Epithelial cell of proximal tubule (primary cell): ENCODE results near the gene RASGEF1C. TPM values are rescaled to one million over a fixed set of nuclear protein-coding genes. Genes with fewer than 3 reads are reported as not detected.

Experiments
- DNase-seq: peaks from one replicate; pipeline ENCODE4 v3.0.0-alpha.2; 2011; ENCODE audit warnings: low read depth
- H3K4me3 ChIP-seq: 2 replicates; pipeline ENCODE4 v1.5.1; 2011; ENCODE audit warnings: low read depth, mild to moderate bottlenecking, low read length
- total RNA-seq: library from RNA; depleted of rRNA; stranded (reverse); fragments of >200 nt; gene quantifications from 2 replicates; pipeline ENCODE4 v1.2.3, GENCODE V29; 2015
- TF ChIP-seq, protein P1 (sequence below): conservative IDR thresholded peaks from 2 replicates; pipeline ENCODE4 v1.5.1; 2012; ENCODE audit warnings: low read depth, mild to moderate bottlenecking, low read length

RASGEF1C gene
- total RNA-seq, 1 donor from 2014 or later: not detected

DNA sequence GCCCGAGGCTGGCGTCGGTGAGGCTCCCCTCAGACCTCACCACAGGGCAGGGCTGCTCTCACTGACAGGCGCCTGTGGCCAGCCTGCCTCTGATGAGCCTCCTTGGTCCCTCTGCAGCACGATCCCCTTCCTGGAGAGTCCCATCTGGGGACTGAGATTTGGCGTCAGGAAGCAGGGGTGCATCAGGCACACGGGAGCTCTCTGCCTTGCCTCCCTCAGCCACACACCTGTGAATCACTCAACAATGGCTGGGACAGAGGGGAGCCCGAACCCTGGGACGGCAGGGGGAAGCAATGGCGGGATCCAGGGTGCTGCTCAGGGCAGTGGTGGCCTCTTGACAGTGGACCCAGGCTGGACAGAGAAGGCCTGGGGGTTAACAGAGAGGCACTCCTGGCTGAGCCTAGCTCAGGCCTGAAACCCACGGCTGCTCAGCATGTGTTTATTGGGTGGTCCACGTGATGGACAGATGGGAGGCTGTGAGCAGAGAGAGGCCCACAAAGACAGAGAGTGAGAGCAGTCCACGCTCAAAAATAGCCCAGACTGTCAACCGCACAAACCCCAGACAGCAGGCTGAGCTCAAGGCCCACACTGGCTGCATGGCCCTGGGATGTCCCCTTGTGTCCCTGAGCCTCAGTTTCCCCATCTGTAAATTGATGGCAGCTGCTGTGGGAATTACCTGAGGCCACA lies 11.9 kb downstream of the RASGEF1C start:
- TF ChIP-seq, protein P1, sequence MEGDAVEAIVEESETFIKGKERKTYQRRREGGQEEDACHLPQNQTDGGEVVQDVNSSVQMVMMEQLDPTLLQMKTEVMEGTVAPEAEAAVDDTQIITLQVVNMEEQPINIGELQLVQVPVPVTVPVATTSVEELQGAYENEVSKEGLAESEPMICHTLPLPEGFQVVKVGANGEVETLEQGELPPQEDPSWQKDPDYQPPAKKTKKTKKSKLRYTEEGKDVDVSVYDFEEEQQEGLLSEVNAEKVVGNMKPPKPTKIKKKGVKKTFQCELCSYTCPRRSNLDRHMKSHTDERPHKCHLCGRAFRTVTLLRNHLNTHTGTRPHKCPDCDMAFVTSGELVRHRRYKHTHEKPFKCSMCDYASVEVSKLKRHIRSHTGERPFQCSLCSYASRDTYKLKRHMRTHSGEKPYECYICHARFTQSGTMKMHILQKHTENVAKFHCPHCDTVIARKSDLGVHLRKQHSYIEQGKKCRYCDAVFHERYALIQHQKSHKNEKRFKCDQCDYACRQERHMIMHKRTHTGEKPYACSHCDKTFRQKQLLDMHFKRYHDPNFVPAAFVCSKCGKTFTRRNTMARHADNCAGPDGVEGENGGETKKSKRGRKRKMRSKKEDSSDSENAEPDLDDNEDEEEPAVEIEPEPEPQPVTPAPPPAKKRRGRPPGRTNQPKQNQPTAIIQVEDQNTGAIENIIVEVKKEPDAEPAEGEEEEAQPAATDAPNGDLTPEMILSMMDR: no peak
- H3K4me3 ChIP-seq: no peak overlapping the region
- DNase-seq: no peak

DNA sequence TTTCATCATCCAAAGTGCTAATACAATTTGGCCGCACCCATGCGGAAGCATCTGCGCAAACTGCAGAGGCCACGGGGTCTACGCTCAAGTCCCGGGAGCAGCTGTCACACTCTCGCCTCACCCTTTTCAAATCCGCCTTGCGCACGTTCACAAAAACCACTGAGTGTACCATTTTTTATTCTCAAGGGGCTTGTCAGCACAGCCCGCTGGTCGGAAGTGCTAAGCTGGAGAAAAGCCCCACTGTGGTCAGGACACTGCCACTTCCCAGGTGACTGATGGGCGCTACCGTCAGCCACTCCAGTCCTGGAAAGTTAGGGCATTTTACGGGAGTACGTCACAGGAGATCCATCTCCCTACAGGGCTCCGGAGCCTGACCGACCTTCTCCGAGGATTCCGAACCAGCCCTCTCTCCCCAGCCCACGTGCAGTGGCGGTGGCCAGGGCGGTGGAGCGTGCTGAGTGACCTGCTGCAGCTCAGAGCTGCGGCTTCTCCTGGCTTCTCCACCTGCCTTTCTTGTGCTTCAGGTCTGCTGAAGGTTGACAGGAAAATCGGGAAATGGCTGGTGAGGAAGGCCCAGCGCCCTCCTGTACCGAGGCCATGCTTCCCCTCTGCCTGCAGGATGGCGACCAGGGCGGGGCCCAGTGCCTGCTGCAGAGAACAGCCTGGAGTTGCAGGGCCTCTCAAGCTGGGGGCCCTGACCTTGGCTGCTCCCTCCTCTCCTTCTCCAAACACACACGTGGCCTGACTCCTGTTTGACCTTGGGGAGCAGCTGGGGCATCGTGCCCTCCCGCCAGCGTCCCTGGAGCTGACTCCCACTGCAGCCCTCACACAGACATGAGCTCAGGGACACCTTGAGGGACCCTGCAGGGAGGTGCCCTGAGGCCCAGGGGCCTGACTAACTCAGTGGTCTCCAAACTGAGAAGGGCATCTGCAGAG lies 14.3 kb downstream of the RASGEF1C start:
- no peak for DNase-seq
- TF ChIP-seq, protein P1: no peak
- no peak overlapping the region for H3K4me3 ChIP-seq

DNA sequence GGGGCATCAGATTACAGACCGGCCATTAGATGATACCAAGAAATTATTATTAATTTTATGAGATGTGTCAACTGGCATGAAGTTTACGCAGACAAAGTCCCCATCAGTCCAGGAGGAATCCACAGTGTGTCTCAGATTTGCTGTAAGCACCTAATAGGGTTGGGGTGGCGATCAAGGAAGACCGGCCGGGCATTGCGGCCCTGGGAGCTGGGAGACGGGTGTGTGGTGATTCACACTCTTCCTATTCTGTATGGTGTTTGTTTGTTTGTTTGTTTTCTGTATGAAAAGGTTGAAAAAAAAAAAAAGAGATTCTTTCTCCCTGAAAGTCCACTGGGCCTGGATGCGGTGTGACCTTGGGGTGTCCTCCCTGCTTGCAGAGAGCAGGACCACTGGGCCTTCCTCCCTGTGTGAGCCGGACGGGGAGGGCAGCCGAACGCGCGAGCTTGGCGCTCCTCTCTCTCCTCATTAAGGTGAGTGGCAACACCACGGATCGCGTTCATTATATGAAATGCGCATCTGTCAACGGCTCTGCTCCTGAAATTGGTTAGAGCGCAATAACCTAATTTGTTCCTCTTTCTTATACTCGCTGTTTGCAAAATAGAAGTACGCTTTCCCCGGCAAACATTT lies 15.1 kb downstream of the RASGEF1C start:
- H3K4me3 ChIP-seq: no peak overlapping the region
- TF ChIP-seq, protein P1: no peak
- no peak for DNase-seq

DNA sequence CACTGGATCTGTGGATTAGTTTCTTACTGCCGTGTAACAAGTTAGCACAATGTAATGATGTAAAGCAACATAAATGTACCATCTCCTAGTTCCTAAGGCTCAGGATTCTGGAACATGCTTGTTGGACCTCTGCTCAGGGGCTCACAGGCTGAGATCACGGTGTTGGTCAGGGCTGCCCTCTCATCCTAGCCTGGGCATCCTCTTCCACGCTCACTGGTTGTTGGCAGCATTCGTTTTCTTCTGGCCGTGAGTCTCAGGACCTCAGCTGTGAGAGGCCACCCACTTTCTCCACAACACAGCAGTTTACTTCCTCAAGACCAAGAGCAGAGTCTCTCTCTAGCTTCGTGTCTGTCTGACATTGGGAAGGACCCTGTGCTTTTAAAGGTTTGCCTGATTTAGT lies 17.3 kb downstream of the RASGEF1C start:
- no peak for DNase-seq
- no peak overlapping the region for H3K4me3 ChIP-seq
- TF ChIP-seq, protein P1: no peak

DNA sequence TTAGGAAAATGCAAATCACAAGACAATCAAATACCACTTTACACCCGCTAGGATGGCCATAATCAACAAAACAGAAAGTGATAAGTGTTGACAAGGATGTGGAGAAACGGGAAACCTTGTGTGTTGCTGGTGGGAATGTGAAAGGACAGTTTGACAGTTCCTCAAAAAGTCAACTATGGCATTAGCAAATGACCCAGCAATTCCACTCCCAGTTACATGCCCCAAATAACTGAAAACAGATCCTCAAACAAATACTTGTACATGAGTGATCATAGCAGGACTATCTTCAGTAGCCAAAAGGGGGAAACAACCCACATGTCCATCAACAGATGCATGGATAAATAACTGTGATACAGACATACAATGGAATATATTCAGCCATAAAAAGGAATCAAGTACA lies 21.2 kb downstream of the RASGEF1C start:
- H3K4me3 ChIP-seq: no peak overlapping the region
- TF ChIP-seq, protein P1: no peak
- DNase-seq: no peak

DNA sequence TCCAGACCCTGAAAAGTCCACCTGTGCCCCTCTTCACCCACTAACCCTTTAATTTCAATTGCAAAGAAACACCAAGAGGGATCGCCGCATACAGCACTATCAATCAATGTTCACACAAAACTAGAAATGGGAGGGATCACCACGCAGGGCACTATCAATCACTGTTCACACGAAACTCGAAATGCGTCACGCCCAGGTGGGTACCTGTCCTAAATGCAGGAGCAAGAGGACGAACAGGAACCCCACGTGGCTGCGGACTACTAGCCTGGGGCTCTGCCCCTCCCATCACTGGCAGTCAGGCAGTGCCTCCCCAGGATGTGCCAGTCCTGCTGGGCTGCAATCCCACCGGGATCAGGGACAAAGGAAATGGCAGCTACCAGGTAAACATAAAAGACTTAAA lies 28.2 kb downstream of the RASGEF1C start:
- H3K4me3 ChIP-seq: no peak overlapping the region
- TF ChIP-seq, protein P1: no peak
- DNase-seq: no peak
